Suprapubic skin (tissue), 4 donors: ENCODE results near the gene UBE2G1.

ENCODE experiments used
- POLR2A ChIP-seq, 2 donors: fragments of 450-650 bp; IDR thresholded peaks; one replicate each; pipeline ENCODE4 v1.6.1; 2017; ENCODE audit warnings: antibody characterized with exemption in 2 of 2, mild to moderate bottlenecking in 2 of 2, moderate library complexity in 2 of 2
- POLR2AphosphoS5 ChIP-seq, 3 donors: sonication (generic); formaldehyde crosslinking; IDR thresholded peaks; one replicate each; pipeline ENCODE4 v1.6.1; 2017; ENCODE audit warnings: antibody characterized with exemption in 3 of 3
- TF ChIP-seq, protein P1 (sequence below), 2 donors: fragments of 200-600 bp in 1 of 2; fragments of 450-650 bp in 1 of 2; sonication (generic) in 1 of 2; IDR thresholded peaks; one replicate each; pipeline ENCODE4 v1.5.1; 2016 to 2019; ENCODE audit warnings: antibody characterized with exemption in 2 of 2, mild to moderate bottlenecking in 1 of 2, moderate library complexity in 1 of 2

DNA sequence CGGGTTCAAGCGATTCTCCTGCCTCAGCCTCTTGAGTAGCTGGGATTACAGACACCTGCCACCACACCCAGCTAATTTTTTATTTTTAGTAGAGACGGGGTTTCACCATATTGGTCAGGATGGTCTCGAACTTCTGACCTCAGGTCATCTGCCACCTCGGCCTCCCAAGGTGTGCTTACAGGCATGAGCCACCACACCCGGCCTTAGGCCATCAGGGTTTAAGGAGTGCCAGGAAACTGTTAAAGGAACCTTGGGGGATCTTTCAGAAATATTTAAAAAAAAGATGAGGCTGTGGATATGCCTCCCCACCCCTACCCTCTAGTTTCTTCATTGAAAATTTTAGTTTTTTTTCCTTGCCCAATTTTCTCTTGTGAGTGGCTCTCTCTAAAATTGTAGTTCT lies 31.4 kb upstream of the UBE2G1 start:
- TF ChIP-seq, protein P1, sequence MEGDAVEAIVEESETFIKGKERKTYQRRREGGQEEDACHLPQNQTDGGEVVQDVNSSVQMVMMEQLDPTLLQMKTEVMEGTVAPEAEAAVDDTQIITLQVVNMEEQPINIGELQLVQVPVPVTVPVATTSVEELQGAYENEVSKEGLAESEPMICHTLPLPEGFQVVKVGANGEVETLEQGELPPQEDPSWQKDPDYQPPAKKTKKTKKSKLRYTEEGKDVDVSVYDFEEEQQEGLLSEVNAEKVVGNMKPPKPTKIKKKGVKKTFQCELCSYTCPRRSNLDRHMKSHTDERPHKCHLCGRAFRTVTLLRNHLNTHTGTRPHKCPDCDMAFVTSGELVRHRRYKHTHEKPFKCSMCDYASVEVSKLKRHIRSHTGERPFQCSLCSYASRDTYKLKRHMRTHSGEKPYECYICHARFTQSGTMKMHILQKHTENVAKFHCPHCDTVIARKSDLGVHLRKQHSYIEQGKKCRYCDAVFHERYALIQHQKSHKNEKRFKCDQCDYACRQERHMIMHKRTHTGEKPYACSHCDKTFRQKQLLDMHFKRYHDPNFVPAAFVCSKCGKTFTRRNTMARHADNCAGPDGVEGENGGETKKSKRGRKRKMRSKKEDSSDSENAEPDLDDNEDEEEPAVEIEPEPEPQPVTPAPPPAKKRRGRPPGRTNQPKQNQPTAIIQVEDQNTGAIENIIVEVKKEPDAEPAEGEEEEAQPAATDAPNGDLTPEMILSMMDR (IDR thresholded peaks at IDR 0.05) = no peak
- TF ChIP-seq POLR2A (IDR thresholded peaks at IDR 0.05) (no peak), POLR2AphosphoS5 (IDR thresholded peaks at IDR 0.05) (no peak)
